Central memory CD4-positive, alpha-beta T cell (primary cell): Measurements from ENCODE around the gene PPP1R15A.
"Not testable (repeated sequence)": the region's sequence is repeated elsewhere in the genome, so short reads cannot be mapped to it uniquely, and the experiment has no call there.

Experiments used
- DNase-seq: peaks from one replicate; pipeline ENCODE4 v3.0.0; 2022

The PPP1R15A gene

GRCh38 chr19:48859711-48860572 is 12.3 kb upstream of the PPP1R15A start:
- no peak for DNase-seq

DNA sequence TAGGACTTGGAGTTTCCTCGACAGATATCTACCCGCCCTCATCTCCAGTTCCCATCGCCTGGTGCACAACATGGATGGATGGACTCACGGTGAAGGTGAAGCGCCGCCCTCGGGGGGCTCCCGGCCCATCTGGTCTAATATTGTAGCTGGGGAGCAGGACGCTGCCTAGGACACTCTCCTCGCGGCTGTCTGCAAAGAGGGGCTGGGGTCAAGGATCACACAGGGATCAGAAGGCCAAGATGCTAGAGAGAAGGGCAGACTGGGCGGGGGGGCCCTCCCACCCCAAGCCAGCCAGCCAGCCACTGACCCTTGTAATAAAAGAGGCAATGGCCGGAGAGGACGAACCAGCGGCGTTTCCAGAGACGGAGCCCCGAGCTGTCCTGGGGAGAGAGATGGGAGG is 10.9 kb upstream of the PPP1R15A start:
- DNase-seq: no peak

DNA sequence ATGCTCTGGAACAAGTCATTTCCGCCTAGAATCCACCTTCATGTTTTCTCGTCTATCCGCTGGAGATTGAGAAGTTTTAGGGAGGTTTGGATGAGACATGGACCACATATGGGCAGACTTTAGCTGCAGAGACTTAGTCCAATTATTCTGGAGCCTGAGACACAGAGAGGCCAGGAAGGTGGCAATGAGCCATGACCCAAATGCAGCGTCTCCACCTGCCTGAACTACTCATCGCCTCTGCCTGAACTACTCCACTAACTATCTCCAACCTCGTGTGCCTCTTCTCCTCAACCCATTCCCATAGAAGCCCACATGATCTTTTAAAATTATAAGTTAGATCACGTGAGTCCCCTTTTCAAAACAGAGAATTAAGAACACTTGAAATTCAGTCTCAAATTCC is 9.4 kb upstream of the PPP1R15A start:
- no peak for DNase-seq

- no peak for DNase-seq
Observed at GRCh38 chr19:48866692-48867091, 5.5 kb upstream of the PPP1R15A start.

DNA sequence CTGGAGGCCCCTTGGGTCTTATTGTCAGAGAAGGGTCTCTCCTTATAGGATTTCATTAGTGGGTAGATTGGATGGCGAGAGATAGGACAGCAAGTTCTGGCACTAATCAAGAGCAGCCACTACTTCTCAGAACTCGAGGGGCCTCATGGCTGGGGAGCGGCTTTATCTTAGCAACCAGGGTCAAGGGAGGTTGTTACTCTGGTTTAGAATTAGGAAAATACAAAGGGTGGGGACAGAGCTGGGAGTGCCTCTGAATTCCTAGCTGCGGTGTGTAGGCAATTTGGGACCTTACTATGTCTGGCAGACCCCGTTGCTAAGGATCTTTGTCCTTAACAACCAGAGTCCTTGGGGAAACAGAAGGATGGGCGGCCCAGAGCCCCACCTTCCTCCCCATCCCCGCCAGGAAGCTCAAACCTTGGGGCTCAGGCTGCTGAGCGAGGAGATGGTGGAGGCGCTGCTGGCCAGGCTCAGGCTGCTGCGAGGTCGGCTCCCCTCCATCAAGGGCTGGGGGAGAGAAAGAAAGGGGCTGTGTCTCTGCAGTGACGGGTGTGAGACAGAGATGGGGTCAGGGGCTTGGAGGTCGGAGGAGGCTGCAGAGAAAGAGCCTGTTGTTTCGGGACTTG is 5.0 kb upstream of the PPP1R15A start:
- no peak for DNase-seq

DNA sequence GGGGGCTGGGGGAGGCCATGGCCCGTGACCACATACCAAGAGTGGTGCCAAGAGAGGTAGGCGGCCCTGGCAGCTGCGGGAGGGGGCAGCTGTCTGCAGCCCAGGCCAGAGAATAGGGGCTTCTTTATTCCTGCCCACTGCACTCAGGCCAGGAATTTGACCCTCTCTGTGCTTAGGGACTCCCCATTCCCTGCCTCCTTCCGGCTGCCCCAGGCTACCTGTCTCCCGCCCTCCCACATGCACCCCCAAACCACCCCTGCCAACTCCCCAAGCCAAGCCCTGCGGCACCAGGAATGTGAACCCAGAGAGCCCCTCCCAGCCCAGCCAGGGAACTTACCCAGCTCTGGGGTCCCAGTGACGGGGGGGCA is 4.5 kb upstream of the PPP1R15A start:
- DNase-seq: no peak

DNA sequence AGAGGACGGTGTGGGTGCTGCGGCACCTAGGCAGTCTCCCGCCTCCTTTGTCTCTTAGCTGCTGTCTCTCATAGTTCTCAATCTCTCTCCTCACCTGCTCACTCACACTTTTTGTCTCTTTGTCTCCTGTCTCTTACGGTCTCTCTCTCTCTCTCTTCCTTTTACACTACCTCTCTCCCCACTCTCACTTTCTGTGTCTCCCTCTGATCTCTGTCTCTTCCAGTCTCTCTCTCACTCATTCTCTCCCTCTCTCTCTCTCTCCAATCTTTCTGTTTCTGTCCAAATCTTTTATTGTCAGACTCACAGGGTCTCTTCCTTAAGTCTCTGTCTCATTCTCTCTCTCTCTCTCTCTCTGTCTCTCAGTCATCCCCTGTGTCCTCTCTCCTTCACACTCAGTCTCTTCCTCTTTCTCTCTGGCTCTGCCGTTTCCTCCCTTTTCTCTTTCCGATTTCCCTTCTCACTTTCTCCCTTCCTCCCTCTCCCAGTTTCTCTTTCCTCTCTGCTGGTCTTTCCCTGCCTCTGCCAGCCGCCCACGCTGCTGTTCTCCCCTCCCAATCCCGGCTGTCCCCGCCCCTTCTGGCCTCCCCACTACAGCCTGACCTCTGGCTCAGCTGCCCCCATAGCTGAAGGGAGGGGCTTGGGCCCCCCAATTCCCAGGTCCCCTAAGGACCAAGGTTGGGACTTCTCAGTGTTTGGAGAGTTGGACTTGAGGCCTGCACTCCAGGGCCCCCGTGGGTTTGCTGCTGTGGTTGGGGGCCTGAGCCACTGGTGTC is 3.9 kb upstream of the PPP1R15A start, which contains the start of gene PLEKHA4:
Gene PLEKHA4, minus strand, starts transcription at position 504 of the 773 bp plus-strand sequence. CDS start 997 bp downstream, outside the sequence.
- DNase-seq: no peak

GRCh38 chr19:48870048-48870447 is 2.2 kb upstream of the PPP1R15A start:
- no peak for DNase-seq

GRCh38 chr19:48871471-48872181 is 595 bp upstream of the PPP1R15A start:
- DNase-seq: not testable (repeated sequence)

GRCh38 chr19:48872884-48873475 is 759 bp downstream of the PPP1R15A start:
- peak; percentile 87 for DNase-seq

DNA sequence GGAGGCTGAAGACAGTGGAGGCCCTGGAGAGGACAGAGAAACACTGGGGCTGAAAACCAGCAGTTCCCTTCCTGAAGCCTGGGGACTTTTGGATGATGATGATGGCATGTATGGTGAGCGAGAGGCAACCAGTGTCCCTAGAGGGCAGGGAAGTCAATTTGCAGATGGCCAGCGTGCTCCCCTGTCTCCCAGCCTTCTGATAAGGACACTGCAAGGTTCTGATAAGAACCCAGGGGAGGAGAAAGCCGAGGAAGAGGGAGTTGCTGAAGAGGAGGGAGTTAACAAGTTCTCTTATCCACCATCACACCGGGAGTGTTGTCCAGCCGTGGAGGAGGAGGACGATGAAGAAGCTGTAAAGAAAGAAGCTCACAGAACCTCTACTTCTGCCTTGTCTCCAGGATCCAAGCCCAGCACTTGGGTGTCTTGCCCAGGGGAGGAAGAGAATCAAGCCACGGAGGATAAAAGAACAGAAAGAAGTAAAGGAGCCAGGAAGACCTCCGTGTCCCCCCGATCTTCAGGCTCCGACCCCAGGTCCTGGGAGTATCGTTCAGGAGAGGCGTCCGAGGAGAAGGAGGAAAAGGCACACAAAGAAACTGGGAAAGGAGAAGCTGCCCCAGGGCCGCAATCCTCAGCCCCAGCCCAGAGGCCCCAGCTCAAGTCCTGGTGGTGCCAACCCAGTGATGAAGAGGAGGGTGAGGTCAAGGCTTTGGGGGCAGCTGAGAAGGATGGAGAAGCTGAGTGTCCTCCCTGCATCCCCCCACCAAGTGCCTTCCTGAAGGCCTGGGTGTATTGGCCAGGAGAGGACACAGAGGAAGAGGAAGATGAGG is 1.5 kb downstream of the PPP1R15A start:
- DNase-seq: peak; percentile 37

- DNase-seq: no peak
Observed at GRCh38 chr19:48874303-48875135, 2.3 kb downstream of the PPP1R15A start.

- peak; percentile 52 for DNase-seq
Observed at GRCh38 chr19:48876043-48876981, 4.1 kb downstream of the PPP1R15A start.

DNA sequence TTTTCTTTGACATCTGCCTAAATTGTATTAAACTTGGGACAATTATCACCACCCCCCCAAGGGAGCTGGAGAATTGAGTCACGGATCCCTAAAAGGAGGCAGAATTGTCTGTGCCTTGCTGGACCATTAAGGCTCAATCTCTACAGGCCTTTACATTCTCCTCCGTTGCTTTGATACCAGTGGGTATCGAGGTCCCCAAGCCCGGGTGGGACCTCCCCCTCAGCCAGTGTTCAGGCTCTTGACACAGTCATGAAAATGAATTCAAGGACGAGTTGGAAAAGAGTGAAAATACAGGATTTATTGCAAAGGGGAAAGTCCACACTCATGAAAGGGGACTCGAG is 5.6 kb downstream of the PPP1R15A start:
- peak; percentile 46 for DNase-seq

DNA sequence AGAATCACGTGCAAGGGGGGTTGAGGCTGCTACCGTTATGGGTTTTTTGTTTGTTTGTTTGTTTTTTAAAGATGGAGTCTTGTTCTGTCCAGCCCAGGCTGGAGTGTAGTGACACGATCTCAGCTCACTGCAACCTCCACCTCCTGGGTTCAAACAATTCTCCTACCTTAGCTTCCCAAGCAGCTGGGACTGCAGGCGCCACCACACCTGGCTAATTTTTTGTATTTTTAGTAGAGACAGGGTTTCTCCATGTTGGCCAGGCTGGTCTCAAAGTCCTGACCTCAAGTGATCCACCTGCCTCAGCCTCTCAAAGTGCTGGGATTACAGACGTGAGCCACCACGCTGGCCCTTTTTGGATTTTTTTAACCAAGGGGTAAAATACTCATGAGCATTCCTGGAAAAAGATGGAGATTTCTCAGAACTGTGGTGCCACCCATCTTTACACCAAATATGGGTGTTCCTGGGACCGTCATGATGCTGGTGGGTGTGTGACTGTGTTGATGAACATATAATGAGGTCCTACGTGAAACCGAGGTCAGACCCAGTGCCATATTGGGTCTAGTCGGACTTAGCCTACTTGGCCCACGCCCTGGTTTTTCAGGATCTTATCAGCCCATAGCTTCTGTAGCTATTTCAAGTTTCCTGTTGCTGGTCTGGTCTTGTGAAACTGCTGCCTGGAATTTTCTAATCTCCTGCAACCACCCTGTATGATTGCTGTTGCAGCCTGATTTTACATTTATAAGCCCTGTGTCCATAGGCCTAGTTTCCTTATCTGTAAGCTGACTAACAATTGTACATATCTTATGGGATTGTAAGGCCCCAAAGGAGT is 6.2 kb downstream of the PPP1R15A start:
- DNase-seq: peak; percentile 45

GRCh38 chr19:48879025-48879637 is 6.9 kb downstream of the PPP1R15A start:
- peak; percentile 22 for DNase-seq

DNA sequence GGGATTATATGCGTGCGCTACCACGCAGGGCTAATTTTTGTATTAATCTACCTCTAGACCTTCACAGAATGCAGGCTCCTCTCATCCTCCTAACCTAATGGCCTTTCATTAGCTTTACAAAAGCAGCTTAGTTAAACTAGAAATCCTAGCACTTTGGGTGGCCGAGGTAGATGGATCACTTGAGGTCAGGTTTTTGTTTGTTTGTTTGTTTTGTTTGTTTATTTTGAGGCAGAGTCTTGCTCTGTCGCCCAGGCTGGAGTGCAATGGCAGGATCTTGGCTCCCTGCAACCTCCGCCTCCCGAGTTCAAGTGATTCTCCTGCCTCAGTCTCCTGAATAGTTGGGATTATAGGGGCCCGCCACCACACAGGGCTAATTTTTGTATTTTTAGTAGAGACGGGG is 7.5 kb downstream of the PPP1R15A start:
- DNase-seq: not testable (repeated sequence)
